AG04450 (cell line): ENCODE results near the gene E2F2. TPM values are rescaled to one million over a fixed set of nuclear protein-coding genes. Genes with fewer than 3 reads are reported as not detected.
A peak's percentile ranks its signal among the peaks of the same experiment; 100 is the strongest.

Source experiments
- CTCF ChIA-PET: fragments of 300-600, 350-600 bp; formaldehyde crosslinking; extraction: SDS; loops from one replicate; lab custom pipeline; 2022; ENCODE audit warnings: antibody characterized with exemption, inconsistent platforms; lab: Charles Lee
- POLR2A ChIA-PET: fragments of 350-600 bp; formaldehyde crosslinking; extraction: SDS; loops from one replicate; lab custom pipeline; 2021; ENCODE audit warnings: antibody characterized with exemption, inconsistent platforms; lab: Yijun Ruan, JAX
- DNase-seq: peaks from one replicate; pipeline ENCODE4 v3.0.0-alpha.2; 2011; ENCODE audit warnings: low read depth, low spot score
- H3K27ac ChIP-seq: one replicate; pipeline ENCODE4 v1.5.1; 2012; ENCODE audit warnings: low read depth, low read length, control low read depth
- H3K27me3 ChIP-seq: one replicate; pipeline ENCODE4 v1.6.0; 2012; ENCODE audit warnings: low read length; ENCODE audit not compliant: control insufficient read depth, insufficient read depth
- H3K4me3 ChIP-seq: 2 replicates; pipeline ENCODE4 v1.5.1; 2011; ENCODE audit warnings: mild to moderate bottlenecking, low read depth, low read length, control low read depth
- H3K9me3 ChIP-seq: 2 replicates; pipeline ENCODE4 v1.5.1; 2012; ENCODE audit warnings: low read length; ENCODE audit not compliant: control insufficient read depth, insufficient read depth
- polyA plus RNA-seq: library from polyadenylated mRNA; depleted of rRNA; stranded (reverse); fragments of >200 nt; gene quantifications from 2 replicates; pipeline ENCODE4 v1.2.3, GENCODE V29; 2011
- TF ChIP-seq, protein P1 (sequence below): IDR thresholded peaks from 2 replicates; pipeline ENCODE4 v1.5.1; 2011; ENCODE audit warnings: low read depth, low read length, control low read depth, inconsistent platforms

Gene E2F2
- polyA plus RNA-seq, 1 experiment: 0.06 TPM

- H3K27me3 ChIP-seq: no peaks in the 10 kb centered on the region
- DNase-seq: no peak
- H3K27ac ChIP-seq: peak overlapping the region; percentile 98
- ChIA-PET POLR2A (interaction anchor here (0.6 to 3.8 kb wide), 4 partner anchors 19 to 79 kb away, joined by 3 to 57 read pairs (median 12); no protein-coding TSS in a partner anchor), CTCF (interaction anchor here (0.6 to 5.3 kb wide), 5 partner anchors 61 to 218 kb away, joined by 3 to 51 read pairs (median 19); no protein-coding TSS in a partner anchor)
- TF ChIP-seq, protein P1, sequence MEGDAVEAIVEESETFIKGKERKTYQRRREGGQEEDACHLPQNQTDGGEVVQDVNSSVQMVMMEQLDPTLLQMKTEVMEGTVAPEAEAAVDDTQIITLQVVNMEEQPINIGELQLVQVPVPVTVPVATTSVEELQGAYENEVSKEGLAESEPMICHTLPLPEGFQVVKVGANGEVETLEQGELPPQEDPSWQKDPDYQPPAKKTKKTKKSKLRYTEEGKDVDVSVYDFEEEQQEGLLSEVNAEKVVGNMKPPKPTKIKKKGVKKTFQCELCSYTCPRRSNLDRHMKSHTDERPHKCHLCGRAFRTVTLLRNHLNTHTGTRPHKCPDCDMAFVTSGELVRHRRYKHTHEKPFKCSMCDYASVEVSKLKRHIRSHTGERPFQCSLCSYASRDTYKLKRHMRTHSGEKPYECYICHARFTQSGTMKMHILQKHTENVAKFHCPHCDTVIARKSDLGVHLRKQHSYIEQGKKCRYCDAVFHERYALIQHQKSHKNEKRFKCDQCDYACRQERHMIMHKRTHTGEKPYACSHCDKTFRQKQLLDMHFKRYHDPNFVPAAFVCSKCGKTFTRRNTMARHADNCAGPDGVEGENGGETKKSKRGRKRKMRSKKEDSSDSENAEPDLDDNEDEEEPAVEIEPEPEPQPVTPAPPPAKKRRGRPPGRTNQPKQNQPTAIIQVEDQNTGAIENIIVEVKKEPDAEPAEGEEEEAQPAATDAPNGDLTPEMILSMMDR: no peak
- H3K9me3 ChIP-seq: no peaks in the 10 kb centered on the region; the same call in 1 of the 2 replicates
- peak overlapping the region; percentile 86 for H3K4me3 ChIP-seq
These were observed 26.6 kb upstream of the E2F2 start for GRCh38 chr1:23557471-23558124.

DNA sequence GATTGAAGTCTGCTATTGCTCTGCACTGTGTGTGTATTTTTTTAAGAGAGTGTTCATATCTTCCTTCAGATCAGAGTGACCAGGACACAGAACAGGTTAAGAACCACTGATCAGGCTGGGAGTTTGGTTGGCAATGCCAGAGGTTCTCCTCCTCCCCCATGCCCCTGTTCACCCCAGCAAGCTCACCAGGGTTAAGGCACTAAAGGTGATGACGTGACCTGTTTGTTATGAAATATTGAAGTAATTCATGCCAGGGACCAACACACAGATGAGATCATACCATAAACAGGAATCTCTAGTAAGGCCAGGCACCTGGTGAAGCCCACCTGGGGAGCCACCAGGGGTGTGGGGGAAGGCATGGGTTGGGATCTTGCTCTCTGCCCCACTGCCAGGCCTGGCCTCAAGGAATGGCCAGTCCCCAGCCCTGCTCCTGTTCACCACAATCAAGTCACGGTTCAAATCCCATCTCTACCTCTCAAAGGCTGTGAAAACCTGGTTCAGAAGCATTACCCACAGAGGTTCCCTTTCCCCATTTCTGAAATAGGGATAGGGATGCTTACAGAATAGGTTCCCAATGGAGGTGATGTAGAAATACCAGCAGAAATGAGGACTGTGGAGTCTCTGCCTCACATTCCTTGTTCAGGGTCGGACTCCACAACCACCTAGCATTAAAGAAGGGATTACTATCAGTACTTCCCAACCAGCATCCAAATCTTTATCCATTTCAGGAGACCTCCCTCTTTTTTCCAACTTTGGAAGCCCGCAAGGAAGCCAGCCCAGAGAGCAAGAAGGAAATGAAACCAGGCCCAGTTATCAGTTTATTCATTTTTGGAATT lies 25.8 kb upstream of the E2F2 start:
- CTCF ChIA-PET: interaction anchor here (0.6 to 5.3 kb wide), 6 partner anchors 12 to 217 kb away, joined by 5 to 51 read pairs (median 21); no protein-coding TSS in a partner anchor
- DNase-seq: no peak
- POLR2A ChIA-PET: interaction anchor here (0.6 to 3.8 kb wide), 5 partner anchors 20 to 79 kb away, joined by 3 to 57 read pairs (median 13); no protein-coding TSS in a partner anchor
- H3K4me3 ChIP-seq: peak overlapping the region; percentile 86
- peak overlapping the region; percentile 57 for H3K27ac ChIP-seq
- no peaks in the 10 kb centered on the region; the same call in 1 of the 2 replicates for H3K9me3 ChIP-seq
- TF ChIP-seq, protein P1: no peak
- no peaks in the 10 kb centered on the region for H3K27me3 ChIP-seq

- Histone ChIP-seq H3K9me3 (no peaks in the 10 kb centered on the region; the same call in 1 of the 2 replicates), H3K27me3 (no peaks in the 10 kb centered on the region), H3K4me3 (no peak overlapping the region; the same call in 1 of the 2 replicates), H3K27ac (peak overlapping the region; percentile 75)
- CTCF ChIA-PET: interaction anchor here (1.2 to 5.2 kb wide), 6 partner anchors 12 to 81 kb away, joined by 3 to 51 read pairs (median 12); no protein-coding TSS in a partner anchor
- POLR2A ChIA-PET: interaction anchor here (0.6 to 2.6 kb wide), 7 partner anchors 21 to 404 kb away, joined by 3 to 13 read pairs (median 8); partner anchors contain the start of gene RPL11
- TF ChIP-seq, protein P1: no peak
- DNase-seq: no peak
These were observed 25.1 kb upstream of the E2F2 start for GRCh38 chr1:23555986-23556634.

DNA sequence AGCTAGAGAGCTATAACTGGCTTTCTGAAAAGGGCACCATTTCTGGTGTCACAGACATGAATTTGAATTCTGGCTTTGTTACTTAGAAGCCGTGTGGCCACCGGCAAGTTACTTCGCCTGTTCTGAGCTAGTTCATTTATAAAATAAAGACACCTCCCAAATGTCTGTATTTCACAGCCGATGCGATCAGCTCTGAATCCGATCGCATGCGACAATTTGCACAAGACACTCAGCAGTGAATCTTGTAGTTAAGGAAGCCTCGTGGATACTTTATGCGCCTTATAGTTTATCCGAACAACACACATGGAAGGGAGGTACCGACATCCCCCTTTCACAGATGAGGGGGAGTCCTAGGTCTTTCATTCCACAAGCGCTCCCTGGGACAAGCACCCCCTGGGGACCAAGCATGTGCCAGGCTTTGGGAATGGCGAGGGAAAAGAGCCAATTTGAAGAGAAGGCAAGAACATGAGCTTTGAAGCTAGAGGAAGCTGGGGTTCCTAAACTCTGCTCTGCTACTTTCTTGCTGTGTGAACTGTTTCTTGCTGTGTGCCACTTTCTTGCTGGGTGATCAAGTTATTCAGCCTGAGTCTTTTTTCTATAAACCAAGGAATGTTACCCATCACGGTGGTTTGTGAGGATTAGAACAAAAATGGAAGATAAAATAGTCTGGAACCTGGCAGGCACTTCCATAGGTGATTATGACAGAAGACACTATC lies 24.4 kb upstream of the E2F2 start:
- no peaks in the 10 kb centered on the region; the same call in 1 of the 2 replicates for H3K9me3 ChIP-seq
- no peaks in the 10 kb centered on the region for H3K27me3 ChIP-seq
- H3K27ac ChIP-seq: peak overlapping the region; percentile 75
- H3K4me3 ChIP-seq: peak overlapping the region; percentile 59
- ChIA-PET POLR2A (interaction anchor here (0.5 to 2.6 kb wide), 11 partner anchors 22 to 403 kb away, joined by 3 to 13 read pairs (median 6); partner anchors contain the start of genes E2F2, HNRNPR and RPL11), CTCF (interaction anchor here (1.0 to 5.2 kb wide), 9 partner anchors 9 to 82 kb away, joined by 3 to 51 read pairs (median 5); no protein-coding TSS in a partner anchor)
- TF ChIP-seq, protein P1: no peak
- DNase-seq: no peak
